ENCODE measurements around the gene HRK. TPM values are rescaled to one million over a fixed set of nuclear protein-coding genes. Genes with fewer than 3 reads are reported as not detected.

HRK gene
- total RNA-seq, 2 experiments from 2014 or later: not detected

Other genes starting within 250 kb of the HRK start
- gene SPRING1, start 143.4 kb downstream of the HRK start, total RNA-seq: 10 to 100 TPM; 20.9 to 24.3 TPM
- 10 to 100 TPM; 15.8 to 15.9 TPM for gene RNFT2, start 143.1 kb downstream of the HRK start, total RNA-seq
- 1 to 10 TPM; 5.3 to 5.7 TPM for gene FBXW8, start 29.5 kb upstream of the HRK start, total RNA-seq
- gene TESC, start 218.0 kb upstream of the HRK start, total RNA-seq: 10 to 100 TPM; 24.4 to 26.6 TPM

Data from activated CD4-positive, alpha-beta memory T cell treated with anti-CD3 and anti-CD28 coated beads for 36 hours (primary cell).